TTC549 (cell line): ENCODE data around the gene PTPRG.
"Not testable (repeated sequence)": the region's sequence is repeated elsewhere in the genome, so short reads cannot be mapped to it uniquely, and the experiment has no call there.

Experiments used
- FAIRE-seq: peaks from 2 replicates; lab custom pipeline; 2012; peaks lifted over from hg19 to GRCh38; lab: Jason Lieb, UNC

The PTPRG gene

GRCh38 chr3:61687206-61687605, 125.8 kb downstream of the PTPRG start:
- FAIRE-seq, result no peak

GRCh38 chr3:61687663-61688306, 126.4 kb downstream of the PTPRG start:
- FAIRE-seq, result no peak

DNA sequence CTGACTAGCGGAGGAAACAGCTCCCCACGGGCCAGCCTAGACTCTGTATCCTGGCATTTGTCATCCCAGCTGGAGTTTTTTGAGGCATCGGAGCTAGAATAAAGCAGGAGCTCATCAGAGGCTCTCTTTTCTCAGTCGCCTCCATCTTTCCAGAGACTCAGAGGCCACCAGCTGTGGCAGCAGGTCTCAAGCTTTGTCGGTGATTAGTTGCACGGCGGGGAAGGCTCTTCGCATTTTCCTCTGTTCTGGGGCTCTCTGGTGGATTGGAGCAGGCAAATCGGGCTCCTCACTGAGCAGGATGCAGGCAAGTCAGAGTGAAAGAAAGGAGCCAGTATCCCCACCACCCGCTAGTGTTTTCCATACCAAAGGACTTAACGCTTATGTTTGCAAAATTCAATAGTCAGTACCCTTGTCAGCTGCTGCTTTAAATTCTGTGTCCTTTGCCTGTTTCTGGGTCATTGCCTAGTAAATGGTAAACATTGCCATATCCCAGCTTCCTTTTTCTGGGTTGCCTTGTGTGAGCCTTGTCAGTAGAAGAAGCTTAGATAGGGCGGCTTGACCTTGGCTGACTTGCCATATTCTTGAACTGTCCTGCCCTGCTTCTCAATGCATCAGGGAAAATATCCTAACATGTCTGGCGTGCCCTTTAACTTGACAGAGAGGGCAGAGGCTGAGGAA, 127.1 kb downstream of the PTPRG start:
- no peak for FAIRE-seq

- no peak for FAIRE-seq
Observed at GRCh38 chr3:61690016-61690415, 128.6 kb downstream of the PTPRG start.

DNA sequence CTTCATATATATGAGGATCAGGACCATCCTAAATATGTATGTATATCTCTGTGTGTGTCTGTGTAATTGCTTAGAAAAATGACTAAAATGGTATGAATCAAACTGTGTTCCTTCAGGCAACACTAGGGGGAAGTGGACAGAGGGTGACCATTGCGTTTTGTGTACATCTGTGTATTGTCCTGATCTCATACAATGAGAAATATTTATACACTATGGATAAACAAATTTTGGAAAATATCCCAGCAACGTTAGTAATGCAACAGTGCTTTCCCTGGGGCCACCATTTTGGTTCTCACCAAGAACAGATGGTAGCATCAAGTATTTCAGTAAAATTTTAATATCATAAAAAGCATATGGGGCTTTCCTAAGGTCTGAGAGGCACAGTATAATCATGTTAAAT, 130.1 kb downstream of the PTPRG start:
- no peak for FAIRE-seq

DNA sequence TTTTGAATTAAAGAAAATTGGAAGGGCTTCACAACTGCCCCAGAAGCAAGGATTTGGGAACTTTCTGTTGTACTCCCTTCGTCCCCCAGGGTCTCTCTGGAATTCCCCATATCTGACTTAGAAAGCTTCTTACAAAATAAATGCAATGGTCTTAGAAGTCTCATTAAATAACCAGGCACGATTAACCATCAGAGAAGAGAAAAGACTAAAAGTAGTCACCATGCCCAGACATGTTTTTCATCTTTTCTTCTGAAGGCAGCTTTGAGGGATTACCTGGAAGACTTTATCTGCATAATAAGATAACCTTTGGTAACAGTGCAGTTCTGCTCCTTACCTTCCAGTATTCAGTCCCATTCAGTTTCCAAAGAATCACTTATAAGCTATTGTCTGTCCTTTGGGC, 135.9 kb downstream of the PTPRG start:
- no peak for FAIRE-seq

DNA sequence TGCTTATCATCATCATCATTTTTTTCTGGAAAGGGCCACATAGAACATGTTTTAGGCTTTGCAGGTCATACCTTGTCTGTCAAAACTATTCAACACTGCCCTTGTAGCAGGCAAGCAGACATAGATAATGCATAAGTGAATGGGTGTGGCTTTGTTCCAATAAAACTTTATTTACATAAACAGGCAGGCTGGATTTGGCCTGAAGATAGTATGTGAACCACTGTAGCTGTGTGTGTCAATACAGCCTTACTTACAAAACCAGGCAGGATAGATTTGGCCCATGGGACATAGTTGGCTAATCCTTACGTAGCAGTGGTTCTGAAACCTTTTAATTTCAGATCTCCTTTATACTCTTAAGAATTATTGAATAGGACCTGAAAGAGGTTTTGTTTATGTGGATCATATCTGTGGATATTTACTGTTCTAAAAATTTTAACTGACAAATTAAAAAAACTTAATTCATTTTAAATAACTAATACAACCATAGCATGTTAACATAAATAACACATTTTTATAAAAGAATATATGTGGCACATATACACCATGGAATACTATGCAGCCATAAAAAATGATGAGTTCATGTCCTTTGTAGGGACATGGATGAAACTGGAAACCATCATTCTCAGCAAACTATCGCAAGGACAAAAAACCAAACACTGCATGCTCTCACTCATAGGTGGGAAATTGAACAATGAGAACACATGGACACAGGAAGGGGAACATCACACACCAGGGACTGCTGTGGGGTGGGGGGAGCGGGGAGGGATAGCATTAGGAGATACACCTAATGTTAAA, 137.1 kb downstream of the PTPRG start:
- FAIRE-seq, result not testable (repeated sequence)

- no peak for FAIRE-seq
Observed at GRCh38 chr3:61699622-61700021, 138.3 kb downstream of the PTPRG start.

DNA sequence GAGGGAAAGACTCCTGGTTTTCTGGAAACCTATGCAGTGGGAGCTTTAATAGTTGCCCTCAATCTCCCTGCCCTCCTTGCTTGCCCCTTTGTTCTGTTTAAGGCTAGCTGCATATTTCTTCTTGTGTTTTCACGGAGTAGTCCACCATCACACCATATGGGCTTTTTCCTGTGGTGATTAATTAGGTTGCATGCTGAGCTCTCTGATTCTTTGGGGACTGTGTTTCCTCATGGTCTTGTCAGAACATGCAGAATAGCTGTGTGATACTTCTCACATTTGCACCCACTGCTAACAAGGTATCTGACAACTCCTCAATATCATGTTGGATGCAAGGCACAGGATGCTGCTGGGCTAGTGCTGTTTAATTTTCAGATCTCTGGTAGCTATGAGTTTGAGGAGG, 139.6 kb downstream of the PTPRG start:
- no peak for FAIRE-seq

GRCh38 chr3:61702453-61702852, 141.1 kb downstream of the PTPRG start:
- FAIRE-seq, result no peak

- no peak for FAIRE-seq
Observed at GRCh38 chr3:61704807-61705206, 143.4 kb downstream of the PTPRG start.

DNA sequence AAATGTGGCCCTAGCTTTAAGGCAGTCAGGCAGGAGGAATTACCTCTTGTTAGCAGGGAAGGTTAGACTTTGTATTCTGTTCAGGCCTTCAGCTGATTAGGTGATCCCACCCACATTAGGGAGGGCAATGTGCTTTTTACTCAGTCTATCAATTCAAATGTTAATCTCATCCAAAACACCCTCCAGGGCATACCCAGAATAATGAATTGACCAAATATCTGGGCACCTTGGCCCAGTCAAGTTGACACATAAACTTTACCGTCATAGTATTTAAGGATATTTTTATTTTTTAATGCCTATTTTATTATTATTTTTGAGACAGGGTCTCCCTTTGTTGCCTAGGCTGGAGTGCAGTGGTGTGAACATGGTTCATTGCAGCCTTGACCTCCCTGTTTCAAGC, 146.1 kb downstream of the PTPRG start:
- FAIRE-seq, result no peak

GRCh38 chr3:61710920-61711319, 149.5 kb downstream of the PTPRG start:
- not testable (repeated sequence) for FAIRE-seq

- FAIRE-seq, result no peak
Observed at GRCh38 chr3:61714225-61714624, 152.9 kb downstream of the PTPRG start.

- no peak for FAIRE-seq
Observed at GRCh38 chr3:61715886-61716527, 154.6 kb downstream of the PTPRG start.

DNA sequence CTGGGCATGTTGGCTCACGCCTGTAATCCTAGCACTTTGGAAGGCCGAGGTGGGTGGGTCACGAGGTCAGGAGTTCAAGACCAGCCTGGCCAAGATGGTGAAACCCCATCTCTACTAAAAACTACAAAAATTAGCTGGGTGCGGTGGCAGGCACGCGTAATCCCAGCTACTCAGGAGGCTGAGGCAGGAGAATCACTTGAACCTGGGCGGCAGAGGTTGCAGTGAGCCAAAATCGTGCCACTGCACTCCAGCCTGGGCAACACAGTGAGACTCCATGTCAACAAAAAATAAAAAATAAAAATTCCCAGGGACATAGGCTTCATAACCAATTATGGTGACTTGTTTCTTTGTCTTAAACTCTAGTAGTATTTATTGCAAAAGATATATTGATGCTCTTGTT, 155.3 kb downstream of the PTPRG start:
- not testable (repeated sequence) for FAIRE-seq

DNA sequence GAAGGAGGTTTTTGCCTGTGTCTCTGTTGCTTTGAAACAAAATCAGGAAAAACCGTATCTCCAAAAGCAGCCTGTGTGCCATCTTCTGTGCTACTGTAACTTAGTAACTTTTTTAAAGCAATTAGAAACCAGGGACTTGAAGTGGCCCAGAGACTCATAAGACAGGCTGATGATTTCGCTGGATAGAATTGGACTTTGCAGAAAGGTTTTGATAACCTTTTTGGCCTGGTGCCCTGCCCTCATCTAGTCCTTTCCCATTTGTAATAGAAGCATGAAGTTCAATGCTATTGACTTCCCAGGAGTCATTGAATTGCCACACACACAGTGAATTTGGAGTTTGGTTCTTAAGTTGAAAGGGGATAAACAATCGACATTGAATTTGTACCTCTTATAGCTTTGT, 157.2 kb downstream of the PTPRG start:
- no peak for FAIRE-seq

DNA sequence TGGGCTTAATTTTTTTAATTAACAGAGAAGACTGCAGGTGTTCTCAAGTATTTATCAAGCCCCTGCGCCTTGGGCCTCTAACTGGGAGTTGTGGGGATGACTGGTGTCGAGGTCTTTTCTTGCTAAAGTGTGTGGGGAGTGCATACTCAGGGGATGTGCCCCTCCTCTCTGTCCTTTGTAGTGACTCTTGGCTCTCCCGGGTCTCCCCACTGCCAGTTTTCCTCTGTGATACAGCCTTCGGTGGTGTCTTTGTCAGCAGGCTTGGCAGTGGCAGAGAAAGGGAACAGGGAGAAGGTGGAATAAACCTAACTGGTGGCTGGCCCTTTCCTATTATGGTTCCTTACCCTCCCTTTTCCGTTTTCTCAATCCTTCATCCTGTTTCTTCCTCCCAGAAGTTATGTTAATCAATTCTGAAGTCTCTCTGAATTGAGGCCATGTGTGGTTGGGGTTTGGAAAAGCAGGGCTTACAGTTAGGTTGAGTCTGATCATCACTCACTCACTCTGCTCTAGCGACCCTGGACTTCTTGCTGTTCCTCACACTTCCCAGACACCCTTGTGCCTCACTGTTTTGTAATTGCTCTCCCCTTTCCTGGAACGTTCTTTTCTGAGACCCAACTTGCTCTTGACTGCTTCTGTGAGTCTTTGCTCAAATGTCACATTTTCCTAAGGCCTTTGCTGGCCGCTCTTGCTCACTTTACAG, 158.1 kb downstream of the PTPRG start:
- FAIRE-seq, result no peak

DNA sequence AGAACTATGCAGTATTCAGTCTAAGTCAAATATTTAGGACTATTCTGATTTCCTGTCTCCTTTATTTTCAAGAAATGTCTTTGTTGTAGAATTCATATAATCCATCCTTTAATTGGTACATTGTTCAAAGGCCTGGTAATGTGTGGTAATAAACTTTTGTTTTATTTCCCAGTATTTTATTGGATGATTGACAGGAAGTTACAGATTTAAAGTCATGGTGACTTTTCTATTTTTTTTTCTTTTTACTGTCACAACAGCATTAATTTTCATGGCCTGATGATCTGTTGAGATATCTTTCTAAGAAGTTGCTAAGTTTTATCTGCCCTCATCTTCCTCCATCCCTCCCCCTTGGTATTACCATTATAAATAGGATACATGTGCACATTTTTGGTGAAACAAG, 161.7 kb downstream of the PTPRG start:
- no peak for FAIRE-seq

GRCh38 chr3:61724183-61724582, 162.8 kb downstream of the PTPRG start:
- FAIRE-seq, result no peak

DNA sequence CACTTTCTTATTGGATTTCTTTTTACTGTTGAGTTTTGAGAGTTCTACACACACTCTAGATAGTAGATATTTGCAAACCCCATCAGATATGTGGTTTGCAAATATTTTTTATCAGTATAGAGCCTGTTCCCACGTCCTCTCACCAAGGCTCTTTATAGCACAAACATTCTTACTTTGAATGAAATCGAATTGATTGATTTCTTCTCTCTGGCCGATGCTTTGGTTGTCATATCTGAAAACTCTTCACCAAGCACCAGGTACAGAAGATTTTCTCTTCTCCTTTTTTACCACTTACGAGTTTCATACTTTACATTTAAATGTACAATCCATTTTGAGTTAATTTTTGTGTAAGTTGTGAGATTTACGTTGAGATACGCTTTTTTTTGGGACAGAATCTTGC, 163.4 kb downstream of the PTPRG start:
- no peak for FAIRE-seq

DNA sequence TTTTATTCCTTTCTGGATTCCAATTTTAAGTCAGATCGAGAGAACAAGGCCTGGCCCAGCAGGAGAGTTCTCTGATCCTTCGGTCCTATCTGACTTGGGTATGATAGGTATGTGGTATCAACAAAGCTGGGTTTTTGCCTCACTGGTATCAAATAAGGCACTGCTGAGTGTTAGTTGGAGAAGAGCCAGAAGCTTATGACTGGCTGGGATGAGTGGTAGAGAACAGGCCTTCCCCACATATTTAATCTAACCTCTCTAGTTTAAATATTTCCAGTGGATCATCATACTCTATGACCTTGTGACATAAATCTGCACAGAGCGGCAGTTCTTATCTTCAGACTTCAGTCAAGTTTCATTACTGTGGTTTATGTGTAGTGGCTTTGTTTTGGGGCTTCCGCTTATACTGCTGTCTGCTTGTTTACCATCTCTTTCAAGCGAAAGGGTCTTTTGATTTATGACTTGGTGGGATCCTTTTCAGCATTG, 164.5 kb downstream of the PTPRG start:
- FAIRE-seq, result no peak
